Panc1 (cell line): ENCODE results near the gene SMYD5.

Experiments used
- CTCF ChIP-seq: fragments of 450-650 bp; IDR thresholded peaks from 2 replicates; pipeline ENCODE4 v1.5.1; 2017; ENCODE audit warnings: mild to moderate bottlenecking
- POLR2AphosphoS5 ChIP-seq: IDR thresholded peaks from 2 replicates; pipeline ENCODE4 v1.6.1; 2012; ENCODE audit warnings: mild to moderate bottlenecking, low read depth, low read length, moderate library complexity
- REST ChIP-seq, 2 experiments: IDR thresholded peaks; 2 replicates each; pipeline ENCODE4 v1.6.1; 2011 to 2012; ENCODE audit warnings: low read depth in 2 of 2, control low read depth in 1 of 2, low read length in 1 of 2, mild to moderate bottlenecking in 1 of 2, moderate library complexity in 1 of 2; ENCODE audit not compliant: insufficient read depth in 1 of 2
- SIN3A ChIP-seq: IDR thresholded peaks from 2 replicates; pipeline ENCODE4 v1.6.1; 2012; ENCODE audit warnings: low read depth, mild to moderate bottlenecking, low read length, moderate library complexity, borderline replicate concordance; ENCODE audit not compliant: insufficient read depth

- no peak for TF ChIP-seq POLR2AphosphoS5
- no peak for TF ChIP-seq REST (IDR thresholded peaks at IDR 0.05; ENCODE audit: insufficient read depth in 1 of 2, low read depth in 2 of 2, low read length in 1 of 2)
- no peak for TF ChIP-seq CTCF
- no peak for TF ChIP-seq SIN3A
These were observed 1.2 kb downstream of the SMYD5 start for GRCh38 chr2:73215254-73215653.
